HG02798 (cell line): Measurements from ENCODE around the gene IFNE.

Experiments
- ATAC-seq: cut with Tn5 transposase; IDR thresholded peaks from one replicate; pipeline ENCODE4 v1.9.1; 2021; ENCODE audit warnings: mild to moderate bottlenecking; ENCODE audit not compliant: unreplicated experiment, poor library complexity

The IFNE gene

GRCh38 chr9:21482213-21482612 lies at the start of gene IFNE:
TSS of gene IFNE (minus strand) at chr9:21482313. CDS start at chr9:21481694, 619 bp downstream.
- no peak for ATAC-seq

GRCh38 chr9:21528123-21528808 lies 46.2 kb upstream of the IFNE start:
- no peak for ATAC-seq

- peak; percentile 53 for ATAC-seq
Measured at GRCh38 chr9:21527579-21527978, 45.5 kb upstream of the IFNE start.

GRCh38 chr9:21525174-21525573 lies 43.1 kb upstream of the IFNE start:
- no peak for ATAC-seq

- ATAC-seq, result no peak
Measured at GRCh38 chr9:21524099-21524830, 42.2 kb upstream of the IFNE start.

- no peak for ATAC-seq
Measured at GRCh38 chr9:21523021-21524014, 41.2 kb upstream of the IFNE start.

- no peak for ATAC-seq
Measured at GRCh38 chr9:21522348-21522747, 40.2 kb upstream of the IFNE start.

GRCh38 chr9:21521448-21521847 lies 39.3 kb upstream of the IFNE start:
- no peak for ATAC-seq

- ATAC-seq, result no peak
Measured at GRCh38 chr9:21520501-21521228, 38.6 kb upstream of the IFNE start.

- no peak for ATAC-seq
Measured at GRCh38 chr9:21519855-21520434, 37.8 kb upstream of the IFNE start.

GRCh38 chr9:21516796-21517195 lies 34.7 kb upstream of the IFNE start:
- no peak for ATAC-seq

GRCh38 chr9:21513431-21513830 lies 31.3 kb upstream of the IFNE start:
- no peak for ATAC-seq

GRCh38 chr9:21510806-21511205 lies 28.7 kb upstream of the IFNE start:
- no peak for ATAC-seq

- no peak for ATAC-seq
Measured at GRCh38 chr9:21507483-21507790, 25.3 kb upstream of the IFNE start.

- no peak for ATAC-seq
Measured at GRCh38 chr9:21506626-21507482, 24.7 kb upstream of the IFNE start.

GRCh38 chr9:21505425-21506179 lies 23.5 kb upstream of the IFNE start:
- ATAC-seq, result no peak

- no peak for ATAC-seq
Measured at GRCh38 chr9:21504894-21505293, 22.8 kb upstream of the IFNE start.

GRCh38 chr9:21504113-21504512 lies 22.0 kb upstream of the IFNE start:
- ATAC-seq, result no peak
